Vagina (tissue), 2 donors: Measurements from ENCODE around the gene BBS2.

Experiments
- POLR2A ChIP-seq, 2 donors: fragments of 450-650 bp; IDR thresholded peaks; one replicate each; pipeline ENCODE4 v1.6.1; 2017; ENCODE audit warnings: antibody characterized with exemption in 2 of 2, mild to moderate bottlenecking in 2 of 2, moderate library complexity in 2 of 2
- POLR2AphosphoS5 ChIP-seq, 2 donors: sonication (generic); formaldehyde crosslinking; IDR thresholded peaks; one replicate each; pipeline ENCODE4 v1.9.0; 2017; ENCODE audit warnings: antibody characterized with exemption in 2 of 2, mild to moderate bottlenecking in 2 of 2, low read depth in 1 of 2; ENCODE audit not compliant: insufficient read depth in 1 of 2
- TF ChIP-seq, protein P1 (sequence below), 3 experiments: fragments of 450-650 bp in 2 of 3; fragments of 200-600 bp in 1 of 3; sonication (generic) in 1 of 3; IDR thresholded peaks; one replicate each; pipeline ENCODE4 v1.5.1; 2017 to 2019; ENCODE audit warnings: antibody characterized with exemption in 3 of 3, mild to moderate bottlenecking in 2 of 3, moderate library complexity in 2 of 3

DNA sequence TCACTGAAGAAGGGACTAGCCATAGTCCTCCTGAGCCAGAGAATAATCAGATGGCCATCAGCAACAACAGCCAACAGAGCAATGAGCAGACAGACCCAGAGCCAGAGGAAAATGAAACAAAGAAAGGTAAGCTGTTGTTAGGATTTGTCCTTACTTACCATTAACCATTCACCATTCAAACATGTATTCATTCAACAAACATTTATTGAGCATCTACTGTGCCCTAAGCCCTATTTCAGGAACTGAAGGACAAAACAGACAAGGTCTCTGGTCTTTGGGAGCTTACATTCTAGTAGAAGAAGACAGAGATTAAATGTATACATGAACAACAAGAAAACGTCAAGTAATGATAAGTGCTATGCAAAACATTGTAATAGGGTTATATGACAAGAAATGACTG is 49.2 kb downstream of the BBS2 start:
- TF ChIP-seq, protein P1, sequence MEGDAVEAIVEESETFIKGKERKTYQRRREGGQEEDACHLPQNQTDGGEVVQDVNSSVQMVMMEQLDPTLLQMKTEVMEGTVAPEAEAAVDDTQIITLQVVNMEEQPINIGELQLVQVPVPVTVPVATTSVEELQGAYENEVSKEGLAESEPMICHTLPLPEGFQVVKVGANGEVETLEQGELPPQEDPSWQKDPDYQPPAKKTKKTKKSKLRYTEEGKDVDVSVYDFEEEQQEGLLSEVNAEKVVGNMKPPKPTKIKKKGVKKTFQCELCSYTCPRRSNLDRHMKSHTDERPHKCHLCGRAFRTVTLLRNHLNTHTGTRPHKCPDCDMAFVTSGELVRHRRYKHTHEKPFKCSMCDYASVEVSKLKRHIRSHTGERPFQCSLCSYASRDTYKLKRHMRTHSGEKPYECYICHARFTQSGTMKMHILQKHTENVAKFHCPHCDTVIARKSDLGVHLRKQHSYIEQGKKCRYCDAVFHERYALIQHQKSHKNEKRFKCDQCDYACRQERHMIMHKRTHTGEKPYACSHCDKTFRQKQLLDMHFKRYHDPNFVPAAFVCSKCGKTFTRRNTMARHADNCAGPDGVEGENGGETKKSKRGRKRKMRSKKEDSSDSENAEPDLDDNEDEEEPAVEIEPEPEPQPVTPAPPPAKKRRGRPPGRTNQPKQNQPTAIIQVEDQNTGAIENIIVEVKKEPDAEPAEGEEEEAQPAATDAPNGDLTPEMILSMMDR (IDR thresholded peaks at IDR 0.05): no peak
- TF ChIP-seq POLR2A (IDR thresholded peaks at IDR 0.05) (no peak), POLR2AphosphoS5 (IDR thresholded peaks at IDR 0.05; ENCODE audit: insufficient read depth in 1 of 2, low read depth in 1 of 2) (no peak)
